Stimulated activated CD8-positive, alpha-beta memory T cell treated with anti-CD3 and anti-CD28 coated beads, Interleukin-4, amount 100 ng/mL, for 4 hours (primary cell): ENCODE results near the gene RAPGEF1.
A peak's percentile ranks its signal among the peaks of the same experiment; 100 is the strongest.

ENCODE experiments used
- DNase-seq, 2 donors: peaks; one replicate each; pipeline ENCODE4 v3.0.0-alpha.2; 2020; ENCODE audit warnings: low read depth in 2 of 2, low spot score in 1 of 2

RAPGEF1 gene

GRCh38 chr9:131748411-131748955 lies 8.6 kb upstream of the RAPGEF1 start:
- no peak for DNase-seq

DNA sequence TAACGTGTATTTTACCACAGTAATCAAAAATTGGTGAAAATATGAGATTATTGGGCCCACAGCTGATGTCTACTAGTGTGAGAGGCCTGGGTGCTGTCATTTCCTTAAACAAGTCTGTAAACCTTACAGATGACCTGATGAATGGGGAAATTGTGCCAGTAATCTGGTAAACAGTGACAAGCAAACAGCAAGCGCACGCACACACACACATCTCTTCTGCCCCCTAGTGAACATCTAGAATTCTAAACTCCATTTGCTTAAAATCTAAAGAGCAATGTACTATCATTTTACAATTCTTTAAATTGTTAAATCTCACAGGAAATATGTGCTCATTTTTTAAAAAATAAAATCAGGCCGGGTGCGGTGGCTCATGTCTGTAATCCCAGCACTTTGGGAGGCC lies 7.5 kb upstream of the RAPGEF1 start:
- DNase-seq: no peak

DNA sequence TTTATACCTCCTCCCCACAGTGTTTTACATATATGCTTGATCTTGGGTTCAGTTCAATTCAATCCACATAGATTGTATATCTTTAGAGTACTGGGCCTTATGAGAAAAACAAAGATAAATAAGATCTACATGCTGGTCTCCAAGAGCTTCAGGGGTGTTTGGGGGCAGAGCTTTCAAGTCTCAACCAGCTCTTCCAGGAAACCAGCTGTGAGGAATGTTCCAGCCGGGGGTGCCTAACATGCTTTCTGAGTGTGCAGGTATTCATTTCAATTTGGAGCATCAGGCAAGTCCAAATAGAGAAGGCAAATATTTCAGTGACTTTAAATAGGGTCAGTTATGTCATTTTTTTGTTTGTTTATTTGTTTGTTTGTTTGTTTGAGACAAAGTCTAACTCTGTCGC lies 5.7 kb upstream of the RAPGEF1 start:
- no peak for DNase-seq

- DNase-seq: no peak
Observed at GRCh38 chr9:131744720-131745201, 4.9 kb upstream of the RAPGEF1 start.

- no peak for DNase-seq
Observed at GRCh38 chr9:131744171-131744719, 4.4 kb upstream of the RAPGEF1 start.

- DNase-seq: no peak
Observed at GRCh38 chr9:131743501-131743900, 3.6 kb upstream of the RAPGEF1 start.

GRCh38 chr9:131743096-131743495 lies 3.2 kb upstream of the RAPGEF1 start:
- no peak for DNase-seq

- no peak for DNase-seq
Observed at GRCh38 chr9:131740898-131741297, 1.0 kb upstream of the RAPGEF1 start.

DNA sequence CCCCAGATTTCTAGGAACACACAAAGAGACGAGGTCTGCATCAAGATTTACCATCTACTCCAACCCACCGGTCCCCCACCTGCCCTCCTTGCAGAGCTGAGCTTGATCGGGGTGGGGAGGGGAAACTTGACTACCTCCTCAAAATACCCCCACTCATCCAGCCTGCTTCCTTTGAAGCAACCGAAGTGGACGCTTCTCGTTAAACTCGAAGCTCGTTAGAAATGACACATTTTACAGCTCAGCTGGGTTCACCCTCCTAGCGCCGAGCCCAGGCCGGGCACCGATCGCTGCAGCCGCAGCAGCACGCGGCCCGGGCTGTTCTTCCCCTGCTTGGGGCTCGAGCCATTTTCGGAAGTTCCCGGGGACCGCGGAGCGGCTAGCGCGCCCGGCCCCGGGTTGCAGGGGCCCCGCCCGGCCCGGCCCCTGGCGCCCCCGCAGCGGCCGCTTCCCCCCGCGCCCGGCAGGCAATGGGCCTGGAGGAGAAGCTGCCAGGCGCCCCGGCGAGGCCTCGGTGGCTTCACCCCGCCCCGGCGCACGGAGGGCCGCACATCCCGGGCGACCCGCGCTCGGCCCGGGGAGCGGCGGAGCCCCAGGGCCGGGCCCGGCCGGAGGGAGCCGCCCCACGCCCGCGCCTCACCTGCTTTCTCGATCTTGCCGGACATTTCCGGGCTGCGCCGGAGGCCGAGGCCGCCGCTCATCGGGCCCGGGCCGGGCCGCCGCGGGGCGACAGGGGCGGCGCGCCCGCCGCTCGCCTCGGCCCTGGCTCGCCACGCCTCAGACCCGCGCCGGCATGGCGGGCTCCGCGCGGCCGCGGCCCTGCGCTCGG lies 530 bp downstream of the RAPGEF1 start:
- DNase-seq: peak in 1 of 2 donors; percentile 27

DNA sequence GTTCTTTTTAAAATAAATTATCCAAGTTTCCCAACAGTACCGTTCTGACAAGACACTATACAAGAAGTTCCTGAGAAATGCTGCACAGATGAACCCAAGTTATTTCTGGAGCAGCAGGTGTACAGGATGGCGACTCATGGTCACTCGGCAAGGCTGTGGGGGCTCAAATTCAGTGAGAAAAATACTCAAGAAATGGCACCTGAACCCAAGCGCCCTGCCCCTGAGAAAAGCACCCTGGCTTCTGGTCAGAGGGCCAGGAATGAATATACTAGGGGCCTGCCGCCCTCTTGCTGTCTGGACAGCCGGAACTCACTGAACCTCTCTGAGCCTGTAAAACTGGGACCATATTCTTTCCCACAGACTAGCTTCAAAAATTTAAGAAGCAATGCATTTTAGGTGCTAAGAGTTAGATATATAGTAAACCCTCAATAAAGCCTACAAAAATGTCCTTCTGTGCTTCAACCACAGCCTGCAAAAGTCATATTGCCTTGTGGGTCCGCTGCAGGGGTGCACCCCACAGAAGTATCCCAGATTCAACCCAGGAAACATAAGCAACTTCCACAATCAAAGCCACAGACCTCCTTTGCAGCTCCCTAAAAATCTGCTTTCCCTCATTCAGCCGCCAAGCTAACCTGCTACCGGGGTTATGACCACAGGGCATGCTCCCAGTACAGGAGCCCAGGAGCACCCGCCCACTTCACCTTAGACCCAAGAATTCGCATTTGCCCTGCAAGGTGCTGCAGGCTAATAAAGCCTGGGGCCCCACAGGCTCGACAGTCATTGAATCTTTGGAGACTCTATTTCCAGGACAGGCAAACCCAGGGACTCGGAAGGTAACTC lies 1.4 kb downstream of the RAPGEF1 start:
- no peak for DNase-seq

DNA sequence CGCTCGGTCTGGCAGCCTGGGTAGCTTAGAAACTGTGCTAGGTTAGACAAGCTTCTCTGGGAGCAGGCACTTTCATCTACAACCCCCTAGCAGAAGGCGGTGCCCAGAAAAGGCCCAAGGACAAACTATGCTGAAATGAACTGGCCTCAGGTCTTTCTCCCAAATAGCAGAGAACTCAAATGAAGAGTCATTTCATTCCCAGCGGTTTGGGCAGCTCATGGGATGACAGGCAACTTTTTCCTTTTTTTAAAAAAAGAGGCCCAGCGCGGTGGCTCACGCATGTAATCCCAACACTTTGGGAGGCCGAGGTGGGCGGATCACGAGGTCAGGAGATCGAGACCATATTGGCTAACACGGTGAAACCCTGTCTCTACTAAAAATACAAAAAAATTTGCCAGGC lies 2.5 kb downstream of the RAPGEF1 start:
- DNase-seq: no peak

DNA sequence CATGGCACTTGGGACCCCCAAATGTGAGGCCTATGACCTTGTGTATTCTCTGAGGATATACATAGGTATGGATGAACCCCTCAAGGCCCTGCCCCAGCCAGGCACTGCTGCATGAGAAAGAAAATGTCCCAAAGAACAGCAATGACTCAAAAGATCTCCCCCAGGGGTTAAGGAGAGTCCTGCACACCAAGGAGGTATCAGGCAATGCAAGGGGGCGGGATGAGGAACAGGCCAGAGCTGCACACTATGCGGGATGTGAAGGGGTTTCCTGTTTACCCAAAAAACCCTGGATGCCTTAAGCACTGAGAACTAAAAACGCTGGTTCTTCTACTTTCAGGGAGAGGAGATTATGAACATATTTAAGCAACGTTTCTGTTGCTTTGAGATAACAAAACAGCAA lies 3.4 kb downstream of the RAPGEF1 start:
- no peak for DNase-seq

DNA sequence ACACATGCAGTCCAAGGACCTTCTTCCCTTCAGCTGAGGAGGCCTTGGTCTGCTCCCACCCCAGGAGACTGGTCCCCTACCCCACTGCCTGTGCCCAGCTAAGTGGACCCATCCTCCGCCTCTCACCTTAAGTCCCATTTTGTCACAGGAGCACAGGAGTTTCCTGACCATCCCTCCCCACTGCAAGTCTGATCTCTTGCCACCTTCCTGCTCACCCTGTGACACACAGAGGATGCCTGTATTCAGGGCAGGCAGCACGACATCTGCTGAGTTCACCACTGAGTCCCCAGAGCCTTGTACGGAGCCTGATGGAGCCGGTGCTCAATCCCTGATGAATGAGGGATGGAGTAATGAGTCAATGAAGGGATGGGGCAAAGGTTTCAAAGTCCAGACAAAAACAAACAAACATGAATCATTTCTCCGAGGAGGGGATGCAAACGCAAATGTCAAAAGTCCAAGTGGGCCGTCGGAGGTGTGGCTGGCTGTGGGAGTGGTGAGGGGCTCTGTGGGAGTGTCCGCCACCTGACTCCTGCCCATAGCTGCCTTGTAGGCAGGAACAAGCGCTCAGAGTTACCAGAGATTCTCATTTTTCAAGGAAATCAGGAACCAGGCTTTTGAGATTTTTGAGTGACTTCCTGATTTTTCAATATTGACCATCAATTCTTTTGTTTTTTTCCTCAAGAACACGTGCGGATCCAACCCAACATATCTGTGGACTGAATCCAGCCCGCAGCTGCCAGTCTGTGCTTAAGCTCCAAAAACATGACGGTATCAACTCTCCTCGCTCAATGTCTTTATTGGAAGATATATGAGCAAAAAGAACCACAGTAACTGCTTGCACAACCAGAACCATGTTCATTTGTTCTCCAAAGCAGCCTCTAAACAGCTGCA lies 4.4 kb downstream of the RAPGEF1 start:
- DNase-seq: no peak

DNA sequence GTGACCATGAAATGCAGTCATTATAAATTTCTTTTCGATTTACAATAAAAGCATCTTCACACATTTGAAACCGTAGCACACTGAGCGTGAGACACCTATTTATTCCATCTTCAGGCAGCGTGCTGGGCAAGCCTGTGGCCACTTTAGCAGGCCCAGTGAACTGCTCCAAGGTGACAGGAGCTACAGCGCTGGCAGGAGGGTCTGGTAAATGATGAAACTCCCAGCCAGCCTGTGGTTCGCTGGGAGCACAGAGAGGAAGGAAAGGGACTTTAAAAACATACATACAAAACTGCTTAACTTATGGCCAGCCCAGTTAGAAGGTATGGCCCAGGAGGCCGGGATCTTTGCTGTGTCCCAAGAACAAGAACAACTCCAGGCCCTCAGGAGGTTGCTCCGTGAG lies 5.1 kb downstream of the RAPGEF1 start:
- DNase-seq: no peak

DNA sequence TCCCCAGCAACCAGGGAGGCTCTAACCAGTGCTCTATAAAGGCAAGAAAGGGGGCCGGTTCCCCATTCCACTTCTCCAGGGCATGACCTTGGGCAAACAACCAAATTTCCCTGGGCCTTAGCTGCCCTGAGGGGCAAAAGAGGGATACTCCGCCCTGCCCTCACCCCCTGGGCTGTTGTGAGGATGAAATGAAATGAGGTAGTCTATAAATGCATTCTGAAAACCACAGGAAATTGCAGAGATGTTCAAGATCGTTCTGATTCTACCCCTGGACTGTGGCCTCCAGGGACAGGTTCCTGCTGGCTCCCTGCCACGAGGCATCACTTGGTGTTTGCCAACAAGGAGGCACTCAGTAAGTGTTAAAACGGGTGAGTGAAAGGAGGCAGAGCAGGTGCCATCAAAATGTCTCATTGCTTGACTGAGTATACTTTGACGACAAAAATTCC lies 5.7 kb downstream of the RAPGEF1 start:
- DNase-seq: no peak

DNA sequence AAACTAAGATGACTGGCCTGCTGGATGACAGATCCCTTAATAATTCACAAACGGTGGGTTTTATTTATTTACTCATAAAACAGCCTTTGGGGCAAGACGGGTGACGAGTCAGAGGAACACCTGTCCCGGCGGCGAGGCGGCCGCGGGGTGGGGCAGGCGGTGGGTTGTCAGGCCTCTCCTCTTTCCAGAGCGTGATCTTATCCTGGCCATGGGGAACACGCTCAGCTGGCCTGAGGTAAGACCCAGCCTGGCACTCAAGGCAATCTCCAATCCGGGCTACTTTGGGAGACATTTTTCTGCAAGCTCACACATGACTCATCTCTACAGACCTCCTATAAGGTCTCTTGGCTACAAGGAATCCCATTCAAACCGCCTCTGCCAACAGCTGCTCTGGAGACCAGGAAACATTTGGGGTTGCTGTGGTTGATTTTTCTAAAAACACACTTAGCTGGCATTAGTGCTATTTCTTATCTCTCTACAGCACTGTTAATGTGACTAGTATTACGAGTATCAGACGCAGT lies 6.3 kb downstream of the RAPGEF1 start:
- no peak for DNase-seq

GRCh38 chr9:131732636-131733289 lies 7.1 kb downstream of the RAPGEF1 start:
- no peak for DNase-seq

DNA sequence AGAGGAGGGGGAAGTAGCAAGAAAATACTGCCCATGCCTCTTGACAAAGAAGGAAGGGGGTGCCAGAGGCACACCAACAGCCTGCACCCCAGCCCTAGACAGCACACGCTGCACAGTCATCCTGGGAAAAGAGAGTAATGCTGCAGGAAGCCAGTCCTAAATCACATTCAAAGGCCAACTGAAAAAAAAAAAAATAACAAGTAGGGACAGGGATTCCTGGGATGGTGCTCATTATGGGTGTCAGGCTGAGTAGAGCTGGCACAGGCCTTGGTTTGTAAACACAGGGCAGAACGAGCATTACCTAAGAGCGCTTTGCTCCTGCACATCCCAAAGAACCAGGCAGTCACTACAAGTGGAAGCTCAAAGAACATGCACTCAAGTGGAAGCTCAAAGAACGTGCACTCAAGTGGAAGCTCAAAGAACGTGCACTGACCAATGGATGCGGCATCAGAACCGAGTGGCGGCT lies 7.8 kb downstream of the RAPGEF1 start:
- no peak for DNase-seq

DNA sequence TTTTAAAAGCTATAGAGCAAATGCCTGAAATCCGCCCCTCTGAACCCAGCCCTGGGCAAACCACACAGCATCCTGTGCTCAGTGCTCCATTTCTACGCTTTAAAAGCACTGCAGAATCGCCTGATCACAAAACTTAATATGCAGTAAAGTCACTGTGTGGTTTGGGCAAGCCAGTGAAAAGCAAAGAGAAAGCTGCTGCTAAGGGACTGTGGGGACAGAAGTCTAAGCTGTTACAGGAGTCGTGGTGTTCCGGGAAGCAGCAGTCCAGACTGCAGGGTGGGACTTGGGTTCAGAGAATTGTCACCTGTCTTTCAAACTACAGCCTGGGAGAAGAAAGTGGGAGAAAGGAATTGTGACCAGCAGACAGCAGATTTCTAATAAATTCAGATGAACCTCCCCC lies 8.2 kb downstream of the RAPGEF1 start:
- no peak for DNase-seq

GRCh38 chr9:131731237-131731636 lies 8.6 kb downstream of the RAPGEF1 start:
- no peak for DNase-seq
